Measurements from ENCODE around the gene UBE2Q1.

GRCh38 chr1:154607106-154607608, 48.7 kb upstream of the UBE2Q1 start:
- no peak for TF ChIP-seq EED (IDR thresholded peaks at IDR 0.05; ENCODE audit: low read depth)
- no peak for TF ChIP-seq TCF7 (IDR thresholded peaks at IDR 0.05; ENCODE audit: borderline replicate concordance)
- TF ChIP-seq POLR2A (IDR thresholded peaks at IDR 0.05; ENCODE audit: low read depth, low read length): no peak
- TF ChIP-seq, protein P1, sequence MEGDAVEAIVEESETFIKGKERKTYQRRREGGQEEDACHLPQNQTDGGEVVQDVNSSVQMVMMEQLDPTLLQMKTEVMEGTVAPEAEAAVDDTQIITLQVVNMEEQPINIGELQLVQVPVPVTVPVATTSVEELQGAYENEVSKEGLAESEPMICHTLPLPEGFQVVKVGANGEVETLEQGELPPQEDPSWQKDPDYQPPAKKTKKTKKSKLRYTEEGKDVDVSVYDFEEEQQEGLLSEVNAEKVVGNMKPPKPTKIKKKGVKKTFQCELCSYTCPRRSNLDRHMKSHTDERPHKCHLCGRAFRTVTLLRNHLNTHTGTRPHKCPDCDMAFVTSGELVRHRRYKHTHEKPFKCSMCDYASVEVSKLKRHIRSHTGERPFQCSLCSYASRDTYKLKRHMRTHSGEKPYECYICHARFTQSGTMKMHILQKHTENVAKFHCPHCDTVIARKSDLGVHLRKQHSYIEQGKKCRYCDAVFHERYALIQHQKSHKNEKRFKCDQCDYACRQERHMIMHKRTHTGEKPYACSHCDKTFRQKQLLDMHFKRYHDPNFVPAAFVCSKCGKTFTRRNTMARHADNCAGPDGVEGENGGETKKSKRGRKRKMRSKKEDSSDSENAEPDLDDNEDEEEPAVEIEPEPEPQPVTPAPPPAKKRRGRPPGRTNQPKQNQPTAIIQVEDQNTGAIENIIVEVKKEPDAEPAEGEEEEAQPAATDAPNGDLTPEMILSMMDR (IDR thresholded peaks at IDR 0.05 in 2 of 3, conservative IDR thresholded peaks at IDR 0.05 in 1 of 3; ENCODE audit: control insufficient read depth in 2 of 3, extremely low read depth in 1 of 3, insufficient read depth in 1 of 3, low read depth in 3 of 3, low read length in 3 of 3): no peak
- no peak for TF ChIP-seq STAT3 (IDR thresholded peaks at IDR 0.05; ENCODE audit: low read depth, low read length)
- no peak for TF ChIP-seq RAD21 (IDR thresholded peaks at IDR 0.05; ENCODE audit: insufficient read depth, low read depth, low read length)
- no peak for TF ChIP-seq NR2C1 (IDR thresholded peaks at IDR 0.05)
- TF ChIP-seq ETV6 (conservative IDR thresholded peaks at IDR 0.05 in 1 of 2, IDR thresholded peaks at IDR 0.05 in 1 of 2; ENCODE audit: borderline replicate concordance in 1 of 2, low read depth in 1 of 2): no peak
- no peak for TF ChIP-seq RAD51 (IDR thresholded peaks at IDR 0.05)
- no peak for TF ChIP-seq PAX5 (IDR thresholded peaks at IDR 0.05; ENCODE audit: borderline replicate concordance, low read depth, low read length)
- TF ChIP-seq FOS (IDR thresholded peaks at IDR 0.05; ENCODE audit: borderline replicate concordance, extremely low read depth, insufficient read length): no peak
- no peak for TF ChIP-seq BHLHE40 (IDR thresholded peaks at IDR 0.05; ENCODE audit: borderline replicate concordance in 1 of 2, low read depth in 2 of 2, low read length in 1 of 2)

All from GM12878 (cell line).